Endometrial microvascular endothelial cells (primary cell): ENCODE measurements around the gene NEURL3. TPM values are rescaled to one million over a fixed set of nuclear protein-coding genes. Genes with fewer than 3 reads are reported as not detected.
"Not testable (repeated sequence)": the region's sequence is repeated elsewhere in the genome, so short reads cannot be mapped to it uniquely, and the experiment has no call there.

ENCODE experiments used
- in situ Hi-C: cut with HindIII; loops from 2 replicates; pipeline ENCODE4 v1.10.0; 2017; ENCODE audit warnings: low sequenced_read_pairs, low pct_unique_long_range_greater_than_20kb; ENCODE audit errors: inconsistent ontology term
- total RNA-seq: library from RNA; depleted of rRNA; stranded (reverse); fragments of >200 nt; gene quantifications from one replicate; pipeline ENCODE4 v1.2.3, GENCODE V29; 2015; ENCODE audit errors: inconsistent ontology term

The NEURL3 gene
- total RNA-seq, 1 donor from 2014 or later: not detected

DNA sequence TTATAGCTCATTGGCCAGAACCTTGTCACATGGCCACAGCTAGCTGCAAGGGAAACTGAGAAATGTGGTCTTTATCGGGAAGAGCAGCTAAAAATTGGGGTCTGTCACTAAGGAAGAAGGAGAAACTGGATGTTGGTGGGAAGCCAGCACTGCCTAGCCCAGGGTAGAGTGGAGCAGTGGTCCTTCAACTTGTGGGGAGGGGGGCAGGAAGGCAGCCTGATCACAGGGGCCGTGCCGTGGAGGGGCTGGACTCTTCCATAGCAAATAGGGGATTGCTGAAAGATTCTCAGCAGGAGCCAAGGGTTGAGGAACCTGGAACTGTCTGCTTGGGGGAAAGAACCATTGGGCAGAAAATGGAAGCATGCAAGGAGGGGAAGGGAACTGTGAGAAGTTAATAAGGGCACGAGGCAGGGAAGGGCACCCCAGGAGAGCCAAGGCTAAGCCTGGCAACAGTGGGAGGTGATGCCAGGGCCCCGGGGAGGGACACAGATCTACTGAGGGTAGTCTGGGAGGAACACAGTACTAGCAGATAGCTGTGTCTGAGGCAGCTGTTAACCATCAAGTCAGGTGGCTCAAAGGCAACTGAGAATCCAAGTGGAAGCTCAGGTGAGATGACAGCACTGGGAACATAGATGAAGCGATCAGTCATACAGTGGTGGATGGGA, 5.9 kb upstream of the NEURL3 start:
- in situ Hi-C loops: no loop called here

DNA sequence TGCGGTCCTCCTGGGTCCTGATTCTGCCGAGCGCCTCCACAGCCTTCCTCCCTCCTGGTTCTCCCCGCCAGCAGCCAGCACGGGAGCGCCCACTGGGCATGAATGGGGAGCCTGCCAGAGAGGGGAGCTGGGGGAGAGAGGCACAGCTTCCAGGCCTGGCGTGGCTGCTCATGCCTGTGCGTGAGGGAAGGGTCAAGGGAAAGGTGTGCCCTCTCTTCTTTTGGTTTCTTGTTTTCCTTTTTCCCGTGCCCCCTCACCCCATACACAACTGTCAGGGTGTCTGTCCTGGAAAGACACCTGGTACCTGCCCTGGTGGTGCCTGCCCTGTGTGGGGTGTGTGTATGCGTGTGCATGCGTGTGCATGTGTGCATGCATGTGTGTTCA, 4.7 kb upstream of the NEURL3 start:
- in situ Hi-C loops: no loop called here

DNA sequence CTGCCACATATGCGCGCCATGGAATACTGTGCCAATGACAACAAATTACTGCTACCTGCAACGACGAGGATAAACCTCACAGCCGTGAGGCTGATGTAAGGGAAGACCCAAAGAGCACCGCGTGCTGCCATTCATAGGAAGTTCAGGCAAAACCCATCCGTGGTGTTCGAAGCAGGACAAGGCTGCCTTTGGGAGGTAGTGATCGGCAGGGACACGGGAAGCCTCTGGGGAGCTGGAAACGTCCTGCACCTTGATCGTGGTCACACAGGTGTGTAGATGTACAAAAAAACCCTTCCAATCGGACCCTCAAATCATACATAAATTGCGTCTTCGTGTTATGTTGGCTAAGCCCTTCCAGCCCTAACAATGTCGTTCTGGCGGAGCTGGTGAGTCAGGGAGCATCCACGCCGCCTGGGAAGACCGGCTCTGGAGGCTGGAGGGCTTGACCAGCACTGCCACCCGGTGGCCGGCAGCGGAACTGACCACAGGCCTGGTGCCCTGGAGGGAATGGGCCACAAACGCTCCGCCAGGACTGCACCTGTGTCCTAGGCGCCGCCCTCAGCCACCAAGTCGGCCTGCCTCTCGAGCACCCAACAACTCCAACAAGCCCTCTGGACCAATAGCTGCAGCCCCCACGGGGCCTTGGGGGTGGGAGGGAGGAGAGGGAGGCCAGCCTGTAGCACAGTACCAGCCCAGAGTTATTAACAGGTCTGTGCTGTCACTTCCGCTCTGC, 4.1 kb upstream of the NEURL3 start:
- in situ Hi-C loops: no loop called here

DNA sequence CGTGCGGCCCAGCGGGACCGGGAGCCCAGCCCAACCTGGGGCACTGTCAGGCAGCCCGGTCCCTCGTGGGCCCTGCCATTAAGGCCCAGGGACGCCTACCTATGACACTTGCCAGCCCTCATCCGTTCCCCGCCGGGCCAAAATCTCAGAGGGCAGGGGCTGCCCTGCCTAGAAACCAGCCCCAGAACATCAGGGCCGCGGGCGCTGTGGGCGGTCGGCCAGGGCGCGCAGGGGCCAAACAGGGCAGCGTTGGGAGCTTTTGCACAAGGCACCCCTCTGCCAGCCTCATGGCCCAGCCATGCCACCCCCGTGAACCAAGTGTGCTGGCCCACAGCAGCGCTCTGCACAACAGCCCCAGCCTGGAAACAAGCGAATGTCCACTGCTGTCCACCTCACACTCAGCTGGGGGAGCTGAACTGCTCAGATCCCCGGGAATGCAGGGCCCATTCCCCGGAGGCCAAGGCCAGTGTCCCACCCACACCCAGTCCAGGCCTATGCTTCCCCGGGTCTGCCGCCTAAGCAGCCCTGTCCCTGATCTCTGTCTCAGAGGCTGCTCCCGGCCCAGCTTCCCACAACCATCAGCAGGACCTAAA, 3.5 kb upstream of the NEURL3 start:
- in situ Hi-C loops: no loop called here

DNA sequence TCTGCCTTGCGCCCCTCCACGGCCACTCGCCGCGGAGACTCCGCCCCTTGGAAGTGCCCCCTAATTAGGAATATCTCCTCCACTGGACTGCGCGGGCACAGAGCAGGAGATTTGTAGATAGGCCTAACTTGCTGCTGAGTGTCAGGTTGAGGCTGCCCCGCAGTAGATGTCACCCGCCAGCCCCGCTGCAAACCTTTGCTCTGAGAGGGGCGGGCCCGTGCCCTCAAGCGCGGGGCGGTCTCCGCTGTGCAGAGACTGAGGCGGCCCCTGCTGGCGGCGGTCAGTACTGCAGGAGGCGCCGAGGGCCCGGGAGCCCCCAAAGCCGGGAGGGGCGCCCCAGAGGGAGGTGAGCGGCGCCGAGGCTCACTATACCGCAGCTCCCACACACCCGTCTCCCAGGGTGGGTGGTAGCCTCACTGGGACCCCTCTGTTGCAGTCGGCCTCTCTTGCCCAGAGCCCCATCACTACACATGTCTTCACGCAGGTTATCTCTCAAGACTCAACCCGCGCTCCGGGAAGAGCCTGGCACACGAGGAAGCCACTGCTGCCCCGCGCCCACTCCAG, 2.9 kb upstream of the NEURL3 start:
- in situ Hi-C loops: no loop called here

DNA sequence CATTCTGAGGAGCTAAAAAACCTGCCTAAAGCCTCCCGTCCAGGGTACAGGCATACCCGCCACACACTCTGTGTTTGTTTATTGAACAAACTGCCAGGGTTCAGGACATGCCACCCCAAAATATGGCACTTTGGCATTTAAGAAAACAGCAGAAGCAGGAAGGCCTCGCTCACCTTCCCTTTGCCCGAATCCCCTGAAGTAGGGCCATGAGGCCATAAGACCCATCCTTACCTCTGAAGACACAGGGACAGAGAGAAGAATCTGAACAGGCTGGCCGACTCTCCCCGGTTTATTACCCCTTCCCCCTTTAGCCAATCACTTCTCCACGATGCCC, 1.7 kb upstream of the NEURL3 start:
- in situ Hi-C loops: no loop called here

DNA sequence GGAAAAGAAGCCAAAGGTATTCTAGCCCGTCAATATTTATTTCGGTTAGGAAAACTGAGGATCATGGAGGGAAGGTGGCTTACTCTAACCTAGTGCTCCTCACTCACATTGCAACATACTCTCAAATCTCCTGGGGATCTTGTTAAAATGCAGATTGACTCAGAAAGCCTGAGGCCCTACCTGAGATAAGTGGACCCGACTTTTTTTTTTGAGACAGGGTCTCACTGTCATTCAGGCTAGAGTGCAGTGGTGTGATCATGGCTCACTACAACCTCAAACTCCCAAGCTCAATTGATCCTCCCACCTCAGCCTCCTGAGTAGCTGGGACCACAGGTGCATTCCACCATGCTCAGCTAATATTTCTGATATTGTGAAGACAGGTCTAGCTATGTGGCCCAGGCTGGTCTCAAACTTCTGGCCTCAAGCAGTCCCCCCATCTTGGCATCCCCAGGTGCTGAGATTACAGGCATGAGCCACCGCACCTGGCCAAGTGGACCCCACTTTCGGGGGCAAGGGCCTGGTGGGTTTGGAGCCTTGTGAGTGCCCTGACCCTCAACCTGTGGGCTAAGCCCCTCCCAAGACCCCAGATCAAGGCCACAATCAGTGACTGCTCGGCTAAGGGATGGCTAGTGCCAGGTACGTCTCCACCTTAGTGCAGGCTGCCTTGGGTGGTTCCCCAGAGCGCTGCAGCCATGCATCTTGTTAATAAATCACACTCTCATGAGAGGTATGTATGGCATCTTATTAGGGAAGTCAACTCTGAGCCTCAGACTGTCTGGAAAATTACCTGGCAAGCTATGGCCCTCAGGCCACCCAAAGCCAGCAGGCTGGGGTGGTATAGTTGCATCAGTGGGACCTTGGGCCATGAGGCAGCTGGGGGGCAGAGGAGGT, 1.1 kb upstream of the NEURL3 start:
- in situ Hi-C loops: no loop called here

DNA sequence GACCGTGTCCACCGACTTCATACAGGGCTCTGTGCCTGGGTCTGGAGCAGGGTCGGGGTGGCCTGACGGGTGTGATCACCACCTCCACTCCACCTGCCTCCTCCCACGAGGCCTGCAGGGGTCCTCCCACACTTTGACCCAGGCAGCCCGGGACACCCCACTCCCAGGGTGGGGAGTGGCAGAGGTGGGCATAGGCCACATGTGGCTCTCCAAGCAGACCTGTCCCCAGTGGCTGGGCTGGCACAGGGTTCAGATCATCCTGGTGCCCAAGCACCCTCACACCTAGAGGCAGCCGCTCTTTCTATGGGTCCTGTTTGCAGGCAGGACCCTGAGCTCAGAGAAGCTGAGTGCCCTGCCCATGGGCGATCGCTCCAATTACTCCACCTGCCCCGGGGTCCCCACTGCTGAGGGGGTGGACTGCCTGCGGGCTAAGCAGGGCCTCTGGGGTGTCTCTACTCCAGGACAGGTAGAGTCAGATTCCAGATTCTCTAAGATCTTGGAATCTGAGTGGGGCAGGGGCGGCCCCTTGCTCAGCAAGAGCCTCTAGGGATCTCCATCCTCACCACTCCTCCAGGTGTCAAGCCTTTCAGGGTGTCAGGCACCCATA, 1.4 kb downstream of the NEURL3 start:
- in situ Hi-C loops: no loop called here

DNA sequence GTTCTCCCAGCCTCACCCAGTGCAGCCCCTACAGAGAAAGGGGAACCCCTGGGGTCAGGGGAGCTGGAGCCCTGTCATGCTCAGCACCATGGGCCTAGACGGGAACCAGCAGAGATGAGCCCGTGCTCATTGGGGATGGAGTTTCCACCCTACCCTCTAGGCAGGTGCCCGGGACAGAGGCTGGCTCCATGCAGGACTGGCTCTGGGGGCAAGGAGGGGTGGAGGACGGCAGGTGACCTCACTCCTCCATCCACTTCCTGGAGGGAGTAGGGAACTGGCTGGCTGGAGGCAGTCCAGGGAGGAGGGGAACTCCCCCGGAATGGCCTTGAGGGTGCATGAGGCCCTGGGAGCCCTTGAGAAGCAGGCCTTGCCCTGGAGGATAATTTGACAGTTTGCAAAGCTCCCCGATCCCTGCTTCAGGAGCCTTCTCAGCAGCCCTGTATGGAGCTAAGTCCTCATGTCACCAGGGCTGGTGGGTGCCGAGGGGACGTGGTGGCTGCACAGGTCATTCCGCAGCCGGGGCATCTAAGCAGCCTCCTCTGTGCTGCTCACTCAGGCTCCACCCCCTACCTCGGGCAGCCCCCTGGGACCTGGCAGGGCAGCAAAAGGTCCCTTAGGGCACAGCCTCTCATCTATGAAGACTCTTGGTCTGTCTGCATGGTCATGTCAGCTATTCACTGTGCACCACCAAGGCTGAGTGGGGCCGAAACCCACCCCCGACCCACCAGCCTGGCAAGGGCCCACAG, 2.1 kb downstream of the NEURL3 start:
- in situ Hi-C loops: no loop called here

DNA sequence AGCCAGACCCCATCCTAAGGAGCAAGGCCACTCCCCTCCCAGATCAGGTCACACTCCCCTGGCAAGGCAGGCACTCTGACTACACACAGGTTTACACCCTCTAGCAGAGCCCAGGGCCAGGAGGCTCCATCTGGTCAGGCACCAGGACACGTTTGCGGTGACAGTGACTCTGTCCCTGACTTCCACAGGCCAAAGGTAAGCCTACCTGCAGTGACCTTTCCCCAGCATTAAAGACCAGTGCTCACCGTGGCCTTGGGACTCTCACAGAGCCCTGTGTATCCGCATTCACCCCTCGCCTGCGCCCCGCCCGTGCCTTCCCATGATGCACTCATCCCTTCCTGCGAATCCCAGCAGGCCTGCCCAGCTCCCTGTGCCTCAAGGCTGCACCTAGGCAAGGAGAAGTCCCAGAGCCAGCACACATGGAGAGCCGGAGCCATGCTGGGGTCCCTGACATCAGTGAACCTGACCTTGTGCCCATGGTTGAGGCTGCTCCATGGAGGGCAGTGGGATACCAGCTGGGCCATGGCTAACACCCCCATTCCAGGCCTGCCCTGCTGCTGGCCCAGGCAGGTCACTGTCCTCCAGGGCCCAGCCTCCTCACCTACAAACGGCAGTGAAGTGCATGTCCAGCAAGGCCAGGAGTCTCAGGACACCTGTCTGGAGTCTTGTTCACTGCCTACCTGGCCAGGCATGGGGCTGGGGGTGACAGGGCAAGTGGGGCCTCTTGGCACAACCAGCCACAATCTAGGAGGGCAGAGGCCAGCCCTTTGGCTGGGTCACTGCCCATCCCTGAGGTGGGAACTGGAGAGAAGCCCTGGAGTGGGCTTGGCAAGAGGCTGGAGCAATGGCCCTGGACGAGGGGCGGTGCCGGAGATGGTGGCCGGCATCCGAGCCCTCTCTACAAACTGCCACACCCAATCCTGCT, 3.0 kb downstream of the NEURL3 start:
- in situ Hi-C loops: no loop called here

DNA sequence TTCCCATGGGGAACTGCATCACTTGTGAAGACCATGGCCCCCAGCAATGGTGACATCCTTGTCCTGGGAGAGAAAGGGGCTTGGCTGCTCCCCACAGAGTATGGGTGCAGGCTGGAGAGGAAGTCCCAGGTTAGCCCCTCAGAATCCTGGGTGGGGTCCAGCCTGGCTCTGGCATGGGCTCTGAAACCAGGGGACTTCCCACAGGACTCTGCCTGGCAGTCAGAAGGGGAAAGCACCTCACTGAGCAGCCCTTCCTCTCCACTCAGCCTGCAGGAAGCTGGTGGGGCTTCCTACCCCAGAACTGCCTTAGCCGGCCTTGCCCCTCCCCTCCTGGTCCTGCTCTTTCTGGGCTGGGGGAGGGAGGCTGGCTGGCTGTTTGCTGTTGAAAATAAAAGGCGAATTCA, 3.7 kb downstream of the NEURL3 start:
- in situ Hi-C loops: no loop called here

DNA sequence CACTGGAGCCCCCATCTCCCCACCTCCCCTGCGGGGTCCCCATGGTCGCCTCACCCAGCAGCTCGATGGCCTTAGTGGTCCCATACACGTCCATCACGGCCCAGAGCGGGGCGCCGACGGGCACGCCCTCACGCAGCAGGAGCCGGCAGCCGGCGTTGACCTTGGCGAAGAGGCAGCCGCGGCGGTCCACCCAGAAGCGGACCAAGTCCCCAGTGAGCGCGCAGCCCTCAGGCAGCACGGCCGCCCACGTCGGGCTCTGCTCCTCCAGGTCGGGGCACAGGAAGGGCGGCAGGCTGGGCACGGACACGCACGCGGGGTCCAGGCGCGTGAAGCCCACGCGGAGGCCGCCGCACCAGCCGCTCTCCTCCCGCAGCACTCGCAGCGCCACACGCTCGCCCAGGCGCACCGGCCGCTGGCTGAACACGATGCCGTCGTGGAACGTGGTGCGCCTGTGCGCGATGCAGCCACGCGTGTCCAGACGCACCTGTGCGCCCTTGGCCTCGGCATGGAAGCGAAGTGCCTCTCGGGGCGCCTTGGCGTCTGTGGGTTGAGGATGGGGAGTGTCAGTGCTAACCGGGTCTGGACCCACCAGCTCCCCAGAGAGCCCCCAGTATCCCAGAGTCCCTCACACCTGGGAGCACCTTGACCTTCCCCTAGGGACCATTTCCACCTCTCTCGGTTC, 4.6 kb downstream of the NEURL3 start:
- in situ Hi-C loops: no loop called here

DNA sequence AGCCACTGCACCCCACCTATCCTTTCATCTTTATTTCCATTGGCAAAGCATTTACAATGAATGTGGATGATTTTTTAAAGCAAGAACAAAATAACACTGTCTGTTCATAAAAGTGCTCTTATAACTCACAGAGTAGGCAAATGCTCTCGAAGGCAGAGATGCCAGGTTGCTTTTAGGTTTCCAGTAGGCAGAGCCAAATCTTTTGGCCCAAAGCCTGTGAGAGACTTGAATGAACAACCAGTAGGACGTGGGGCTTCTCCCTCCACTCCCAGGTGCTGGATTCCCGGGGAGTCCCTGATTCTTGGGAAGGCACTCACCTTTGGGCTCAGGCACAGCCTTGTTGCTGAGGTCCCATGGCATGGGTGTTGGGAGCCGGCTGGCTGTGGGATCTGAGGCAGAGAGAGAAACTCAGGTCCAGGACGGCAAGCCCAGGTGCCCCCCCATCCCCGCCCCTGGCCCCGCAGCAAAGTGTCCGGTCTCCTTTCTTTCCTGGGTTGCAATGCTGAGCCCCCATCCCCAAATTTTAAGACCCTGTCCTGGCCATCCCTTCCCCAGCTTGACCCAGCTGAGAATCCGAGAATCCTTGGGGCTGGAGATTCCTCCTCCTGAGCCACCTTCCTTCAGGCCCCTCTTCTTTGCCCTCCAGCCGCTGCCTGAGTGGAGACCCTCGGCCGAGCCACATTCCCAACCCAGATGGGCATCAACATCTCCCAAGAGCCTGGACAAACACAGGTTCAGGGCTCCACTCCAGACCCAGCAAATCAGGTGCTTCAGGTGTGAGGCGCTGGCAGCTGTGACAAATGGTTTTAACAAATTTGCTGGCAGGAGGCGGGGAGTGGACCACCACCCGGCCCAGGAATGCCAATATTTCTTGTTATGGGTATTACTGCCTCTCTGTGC, 5.8 kb downstream of the NEURL3 start:
- in situ Hi-C loops: no loop called here

DNA sequence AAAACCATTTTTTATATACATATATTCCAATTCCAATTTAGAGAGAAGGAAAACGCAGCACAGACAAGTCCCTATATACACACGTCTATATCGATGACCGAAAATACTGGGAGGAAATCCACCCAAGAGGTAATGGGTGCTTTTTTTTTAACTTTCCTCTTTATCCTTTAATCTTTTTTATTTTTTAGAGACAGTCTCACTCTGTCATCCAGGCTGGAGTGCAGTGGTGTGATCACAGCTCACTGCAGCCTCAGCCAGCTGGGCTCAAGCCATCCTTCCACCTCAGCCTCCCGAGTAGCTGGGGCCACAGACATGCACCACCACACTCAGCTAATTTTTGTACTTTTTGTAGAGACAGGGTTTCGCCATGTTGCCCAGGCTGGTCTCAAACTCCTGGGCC, 6.5 kb downstream of the NEURL3 start:
- in situ Hi-C loops: not testable (repeated sequence)

DNA sequence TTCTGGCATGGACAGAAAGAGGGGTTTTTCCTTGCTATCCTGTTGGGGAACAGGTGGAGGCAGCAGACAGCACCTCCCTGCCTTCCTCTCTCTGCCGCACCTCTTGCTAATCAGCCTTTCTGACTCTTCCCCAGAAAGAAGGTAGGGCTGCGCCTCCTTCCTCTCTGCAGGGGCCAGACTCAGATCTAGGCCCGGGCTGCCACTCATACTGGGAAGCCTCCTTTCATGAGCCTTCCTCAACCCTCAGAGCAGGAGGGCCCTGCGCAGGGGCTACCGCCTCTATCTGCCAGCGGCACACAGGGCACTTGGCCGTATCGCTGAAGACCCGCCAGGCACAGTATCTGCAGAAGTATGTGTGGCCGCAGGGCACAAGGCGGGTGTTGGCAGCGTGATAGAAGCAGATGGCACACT, 7.1 kb downstream of the NEURL3 start:
- in situ Hi-C loops: no loop called here
